ENCODE measurements around the gene PPP5C. TPM values are rescaled to one million over a fixed set of nuclear protein-coding genes. Genes with fewer than 3 reads are reported as not detected.
A peak's percentile ranks its signal among the peaks of the same experiment; 100 is the strongest.

PPP5C gene
- total RNA-seq, 4 donors from 2014 or later, result 26.1 to 92.3 (median 62.5) TPM

GRCh38 chr19:46404055-46404752, 57.3 kb downstream of the PPP5C start:
- Histone ChIP-seq H3K27me3 (no peaks in the 10 kb centered on the region), H3K36me3 (no peaks in the 10 kb centered on the region), H3K4me3 (peak overlapping the region; percentile 33 to 41), H3K9me3 (no peaks in the 10 kb centered on the region), H3K4me1 (peaks cover 0 to 6% of the 10 kb centered on the region in 2 donors), H3K27ac (peak overlapping the region; percentile 70 to 84)
- peak in 1 of 2 donors; percentile 23 for TF ChIP-seq POLR2A (IDR thresholded peaks at IDR 0.05)
- peak in 1 of 4 experiments; percentile 8 for TF ChIP-seq CTCF (IDR thresholded peaks at IDR 0.05)
- intact Hi-C loops (cut with DNase I; ENCODE audit: low total_unique reads), result loop anchor here (5.0 kb wide), 1 partner anchor 83 kb away; no protein-coding TSS in a partner anchor
- peak; percentile 59 to 74 for DNase-seq

DNA sequence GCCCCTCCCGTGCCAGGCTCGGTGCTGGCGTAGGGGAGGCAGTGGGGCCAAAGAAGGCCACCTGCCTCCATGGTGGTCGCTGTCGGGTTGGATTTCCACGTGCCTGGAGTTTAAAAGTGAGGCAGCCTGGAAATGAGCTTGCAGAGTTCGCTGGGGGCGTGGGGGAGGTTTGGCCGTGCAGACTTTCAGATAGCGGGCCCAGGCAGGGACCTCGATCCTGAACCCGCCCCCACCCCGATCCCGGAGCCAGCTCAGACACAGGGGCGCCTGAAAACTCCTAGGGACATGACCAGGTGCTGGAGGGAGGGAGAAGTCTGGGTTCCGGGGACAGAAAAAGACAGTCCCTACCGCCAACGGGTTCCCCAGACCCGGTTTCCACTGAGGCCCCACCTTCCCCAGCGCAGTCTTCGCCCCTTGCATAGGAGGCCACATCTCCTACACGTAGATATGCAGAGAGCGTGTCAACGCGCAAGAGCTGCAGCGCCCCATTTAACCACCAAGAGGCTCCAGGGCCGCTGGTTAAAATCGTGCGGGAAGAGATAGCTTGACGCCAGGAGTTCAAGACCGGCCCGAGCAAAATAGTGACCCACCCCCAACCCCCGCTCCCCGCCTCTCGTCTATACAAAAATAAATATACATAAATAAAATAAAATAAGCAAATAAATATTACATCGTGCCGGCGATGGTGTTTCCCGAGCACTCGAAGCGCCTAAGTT, 58.0 kb downstream of the PPP5C start:
- TF ChIP-seq POLR2A (IDR thresholded peaks at IDR 0.05), result no peak
- peak in 1 of 4 experiments; percentile 18 for TF ChIP-seq CTCF (IDR thresholded peaks at IDR 0.05)
- peak overlapping the region; percentile 33 to 41 for H3K4me3 ChIP-seq
- DNase-seq, result peak in 1 of 2 donors; percentile 59
- intact Hi-C loops (cut with DNase I; ENCODE audit: low total_unique reads), result loop anchor here (5.0 kb wide), 1 partner anchor 82 kb away; no protein-coding TSS in a partner anchor
- peak overlapping the region; percentile 70 to 84 for H3K27ac ChIP-seq
- no peaks in the 10 kb centered on the region for H3K27me3 ChIP-seq
- H3K9me3 ChIP-seq, result no peaks in the 10 kb centered on the region
- no peaks in the 10 kb centered on the region for H3K36me3 ChIP-seq
- H3K4me1 ChIP-seq, result peaks cover 0 to 6% of the 10 kb centered on the region in 2 donors

GRCh38 chr19:46406976-46407375, 60.1 kb downstream of the PPP5C start:
- Histone ChIP-seq H3K4me1 (peaks cover 0 to 6% of the 10 kb centered on the region in 2 donors), H3K27ac (no peak overlapping the region), H3K27me3 (no peaks in the 10 kb centered on the region), H3K36me3 (no peaks in the 10 kb centered on the region), H3K9me3 (no peaks in the 10 kb centered on the region), H3K4me3 (no peak overlapping the region)
- DNase-seq, result no peak
- intact Hi-C loops (cut with DNase I; ENCODE audit: low total_unique reads), result no loop called here
- TF ChIP-seq CTCF (IDR thresholded peaks at IDR 0.05) (no peak), POLR2A (IDR thresholded peaks at IDR 0.05) (no peak)

DNA sequence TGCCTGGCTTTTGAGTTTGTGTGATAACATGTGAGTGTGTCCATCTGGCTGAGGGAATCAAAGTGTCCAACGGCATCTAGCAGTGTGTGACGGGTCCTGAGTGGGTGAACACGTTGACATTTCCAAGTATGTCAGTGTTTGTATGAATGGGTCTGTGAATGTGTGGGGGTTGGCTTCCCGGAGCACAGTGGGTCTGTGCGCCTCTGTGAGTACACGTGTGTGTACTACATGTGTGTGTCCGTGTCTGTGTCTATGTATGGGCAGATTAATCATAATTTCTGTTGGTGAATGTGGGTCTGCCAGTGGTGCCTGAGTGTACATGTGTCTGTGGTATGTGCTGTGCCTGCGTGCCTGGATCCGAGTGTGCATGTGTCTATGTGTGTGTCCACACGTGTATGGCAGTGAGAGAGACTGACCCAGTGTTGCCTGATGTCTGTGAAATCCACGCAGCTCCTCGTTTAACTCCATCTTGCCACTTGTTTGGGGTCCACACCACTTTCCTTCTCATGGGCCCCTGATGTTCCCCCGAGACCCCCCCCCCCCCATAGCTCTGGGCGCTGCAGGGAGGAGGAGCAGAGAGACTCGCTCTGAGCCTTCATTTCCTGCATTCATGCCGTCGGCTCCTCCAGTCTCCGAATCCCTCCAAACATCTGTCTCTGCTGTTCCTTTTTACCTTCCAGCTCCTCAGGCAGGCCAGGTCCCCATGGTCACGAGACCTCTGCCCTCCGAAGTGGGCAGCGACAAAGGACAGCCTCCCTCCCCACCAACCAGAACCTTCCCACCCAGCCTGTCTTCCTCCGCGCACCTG, 61.2 kb downstream of the PPP5C start:
- no peaks in the 10 kb centered on the region for H3K36me3 ChIP-seq
- H3K4me3 ChIP-seq, result peak overlapping the region in 1 of 2 donors; percentile 28
- no peak for DNase-seq
- peak overlapping the region; percentile 25 to 78 for H3K27ac ChIP-seq
- intact Hi-C loops (cut with DNase I; ENCODE audit: low total_unique reads), result no loop called here
- H3K9me3 ChIP-seq, result no peaks in the 10 kb centered on the region
- no peaks in the 10 kb centered on the region for H3K27me3 ChIP-seq
- H3K4me1 ChIP-seq, result peaks cover 0 to 6% of the 10 kb centered on the region in 2 donors
- no peak for TF ChIP-seq CTCF (IDR thresholded peaks at IDR 0.05)
- no peak for TF ChIP-seq POLR2A (IDR thresholded peaks at IDR 0.05)

Data from uterus (tissue), 4 donors.